Lower leg skin (tissue), 4 donors: ENCODE data around the gene AGMAT. TPM values are rescaled to one million over a fixed set of nuclear protein-coding genes. Genes with fewer than 3 reads are reported as not detected.

Source experiments
- DNase-seq, 2 donors: peaks; one replicate each; pipeline ENCODE4 v3.0.0-alpha.2; 2019; ENCODE audit warnings: low spot score in 2 of 2
- H3K4me3 ChIP-seq: fragments of 200-600 bp; sonication (generic); 2 replicates; pipeline ENCODE4 v1.5.1; 2017; ENCODE audit warnings: mild to moderate bottlenecking, low read depth; ENCODE audit not compliant: poor library complexity, severe bottlenecking
- POLR2A ChIP-seq, 2 donors: fragments of 450-650 bp; IDR thresholded peaks; one replicate each; pipeline ENCODE4 v1.6.1; 2016 to 2017; ENCODE audit warnings: antibody characterized with exemption in 2 of 2, mild to moderate bottlenecking in 1 of 2, moderate library complexity in 1 of 2
- WGBS, 2 donors: methylation state at CpG; one replicate each; pipeline ENCODE4 v1.1.5; 2018; 5-methylcytosine and 5-hydroxymethylcytosine counted together
- intact Hi-C: fragments of 100-400 bp; cut with DNase I; formaldehyde crosslinking; loops from one replicate; pipeline ENCODE4 v1.15.0; 2023; ENCODE audit warnings: low total_unique reads
- total RNA-seq, 4 donors: library from RNA; depleted of rRNA; stranded (reverse); fragments of >200 nt; gene quantifications; one replicate each; pipeline ENCODE4 v1.1.0, GENCODE V29; 2016
- TF ChIP-seq, protein P1 (sequence below), 3 donors: fragments of 450-650 bp; IDR thresholded peaks; one replicate each; pipeline ENCODE4 v1.5.1; 2016; ENCODE audit warnings: antibody characterized with exemption in 3 of 3, mild to moderate bottlenecking in 3 of 3, moderate library complexity in 2 of 3

AGMAT gene
- total RNA-seq, 4 donors from 2014 or later, result 0.54 TPM; not detected in 3

GRCh38 chr1:15620902-15621682 lies 36.2 kb upstream of the AGMAT start:
- intact Hi-C loops, result no loop called here
- 94 to 97% methylated on average over 7 of the region's 7 CpGs for WGBS, 2 donors
- no peak for DNase-seq
- TF ChIP-seq POLR2A (IDR thresholded peaks at IDR 0.05), result no peak
- TF ChIP-seq, protein P1, sequence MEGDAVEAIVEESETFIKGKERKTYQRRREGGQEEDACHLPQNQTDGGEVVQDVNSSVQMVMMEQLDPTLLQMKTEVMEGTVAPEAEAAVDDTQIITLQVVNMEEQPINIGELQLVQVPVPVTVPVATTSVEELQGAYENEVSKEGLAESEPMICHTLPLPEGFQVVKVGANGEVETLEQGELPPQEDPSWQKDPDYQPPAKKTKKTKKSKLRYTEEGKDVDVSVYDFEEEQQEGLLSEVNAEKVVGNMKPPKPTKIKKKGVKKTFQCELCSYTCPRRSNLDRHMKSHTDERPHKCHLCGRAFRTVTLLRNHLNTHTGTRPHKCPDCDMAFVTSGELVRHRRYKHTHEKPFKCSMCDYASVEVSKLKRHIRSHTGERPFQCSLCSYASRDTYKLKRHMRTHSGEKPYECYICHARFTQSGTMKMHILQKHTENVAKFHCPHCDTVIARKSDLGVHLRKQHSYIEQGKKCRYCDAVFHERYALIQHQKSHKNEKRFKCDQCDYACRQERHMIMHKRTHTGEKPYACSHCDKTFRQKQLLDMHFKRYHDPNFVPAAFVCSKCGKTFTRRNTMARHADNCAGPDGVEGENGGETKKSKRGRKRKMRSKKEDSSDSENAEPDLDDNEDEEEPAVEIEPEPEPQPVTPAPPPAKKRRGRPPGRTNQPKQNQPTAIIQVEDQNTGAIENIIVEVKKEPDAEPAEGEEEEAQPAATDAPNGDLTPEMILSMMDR (IDR thresholded peaks at IDR 0.05), result no peak
- H3K4me3 ChIP-seq, result no peak overlapping the region

- no peak for DNase-seq
- intact Hi-C loops, result no loop called here
- 8 to 17% methylated on average over 1 of the region's 1 CpG for WGBS, 2 donors
- TF ChIP-seq, protein P1 (IDR thresholded peaks at IDR 0.05), result no peak
- TF ChIP-seq POLR2A (IDR thresholded peaks at IDR 0.05), result no peak
- no peak overlapping the region for H3K4me3 ChIP-seq
Observed at GRCh38 chr1:15620155-15620545, 35.3 kb upstream of the AGMAT start.

- WGBS, 2 donors, result 69 to 72% methylated on average over 26 of the region's 26 CpGs
- DNase-seq, result peak in 1 of 2 donors; percentile 50
- no peak overlapping the region for H3K4me3 ChIP-seq
- intact Hi-C loops, result no loop called here
- TF ChIP-seq, protein P1 (IDR thresholded peaks at IDR 0.05), result no peak
- TF ChIP-seq POLR2A (IDR thresholded peaks at IDR 0.05), result no peak
Observed at GRCh38 chr1:15618655-15619525, 34.0 kb upstream of the AGMAT start.

GRCh38 chr1:15618077-15618654 lies 33.3 kb upstream of the AGMAT start:
- no peak for DNase-seq
- TF ChIP-seq, protein P1 (IDR thresholded peaks at IDR 0.05), result no peak
- TF ChIP-seq POLR2A (IDR thresholded peaks at IDR 0.05), result no peak
- 0% methylated on average over 8 of the region's 8 CpGs for WGBS, 2 donors
- H3K4me3 ChIP-seq, result peak overlapping the region; percentile 88
- intact Hi-C loops, result no loop called here

GRCh38 chr1:15617173-15618076 lies 32.6 kb upstream of the AGMAT start, which contains the start of gene DDI2:
DDI2 (plus strand) TSS chr1:15617458; CDS start chr1:15617671, 213 bp downstream.
- 0 to 2% methylated on average over 31 to 36 of the region's 86 CpGs for WGBS, 2 donors
- H3K4me3 ChIP-seq, result peak within 1 kb of the TSS; percentile 88
- TF ChIP-seq, protein P1 (IDR thresholded peaks at IDR 0.05), result no peak
- TF ChIP-seq POLR2A (IDR thresholded peaks at IDR 0.05), result peak in 1 of 2 donors; percentile 77
- DNase-seq, result peak; percentile 97 to 99
- intact Hi-C loops, result no loop called here
